Measurements from ENCODE around the gene ANKFY1. TPM values are rescaled to one million over a fixed set of nuclear protein-coding genes. Genes with fewer than 3 reads are reported as not detected.

ANKFY1 gene, protein sequence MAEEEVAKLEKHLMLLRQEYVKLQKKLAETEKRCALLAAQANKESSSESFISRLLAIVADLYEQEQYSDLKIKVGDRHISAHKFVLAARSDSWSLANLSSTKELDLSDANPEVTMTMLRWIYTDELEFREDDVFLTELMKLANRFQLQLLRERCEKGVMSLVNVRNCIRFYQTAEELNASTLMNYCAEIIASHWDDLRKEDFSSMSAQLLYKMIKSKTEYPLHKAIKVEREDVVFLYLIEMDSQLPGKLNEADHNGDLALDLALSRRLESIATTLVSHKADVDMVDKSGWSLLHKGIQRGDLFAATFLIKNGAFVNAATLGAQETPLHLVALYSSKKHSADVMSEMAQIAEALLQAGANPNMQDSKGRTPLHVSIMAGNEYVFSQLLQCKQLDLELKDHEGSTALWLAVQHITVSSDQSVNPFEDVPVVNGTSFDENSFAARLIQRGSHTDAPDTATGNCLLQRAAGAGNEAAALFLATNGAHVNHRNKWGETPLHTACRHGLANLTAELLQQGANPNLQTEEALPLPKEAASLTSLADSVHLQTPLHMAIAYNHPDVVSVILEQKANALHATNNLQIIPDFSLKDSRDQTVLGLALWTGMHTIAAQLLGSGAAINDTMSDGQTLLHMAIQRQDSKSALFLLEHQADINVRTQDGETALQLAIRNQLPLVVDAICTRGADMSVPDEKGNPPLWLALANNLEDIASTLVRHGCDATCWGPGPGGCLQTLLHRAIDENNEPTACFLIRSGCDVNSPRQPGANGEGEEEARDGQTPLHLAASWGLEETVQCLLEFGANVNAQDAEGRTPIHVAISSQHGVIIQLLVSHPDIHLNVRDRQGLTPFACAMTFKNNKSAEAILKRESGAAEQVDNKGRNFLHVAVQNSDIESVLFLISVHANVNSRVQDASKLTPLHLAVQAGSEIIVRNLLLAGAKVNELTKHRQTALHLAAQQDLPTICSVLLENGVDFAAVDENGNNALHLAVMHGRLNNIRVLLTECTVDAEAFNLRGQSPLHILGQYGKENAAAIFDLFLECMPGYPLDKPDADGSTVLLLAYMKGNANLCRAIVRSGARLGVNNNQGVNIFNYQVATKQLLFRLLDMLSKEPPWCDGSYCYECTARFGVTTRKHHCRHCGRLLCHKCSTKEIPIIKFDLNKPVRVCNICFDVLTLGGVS
- 22.1 and 23.6 TPM in 2 replicates for total RNA-seq

DNA sequence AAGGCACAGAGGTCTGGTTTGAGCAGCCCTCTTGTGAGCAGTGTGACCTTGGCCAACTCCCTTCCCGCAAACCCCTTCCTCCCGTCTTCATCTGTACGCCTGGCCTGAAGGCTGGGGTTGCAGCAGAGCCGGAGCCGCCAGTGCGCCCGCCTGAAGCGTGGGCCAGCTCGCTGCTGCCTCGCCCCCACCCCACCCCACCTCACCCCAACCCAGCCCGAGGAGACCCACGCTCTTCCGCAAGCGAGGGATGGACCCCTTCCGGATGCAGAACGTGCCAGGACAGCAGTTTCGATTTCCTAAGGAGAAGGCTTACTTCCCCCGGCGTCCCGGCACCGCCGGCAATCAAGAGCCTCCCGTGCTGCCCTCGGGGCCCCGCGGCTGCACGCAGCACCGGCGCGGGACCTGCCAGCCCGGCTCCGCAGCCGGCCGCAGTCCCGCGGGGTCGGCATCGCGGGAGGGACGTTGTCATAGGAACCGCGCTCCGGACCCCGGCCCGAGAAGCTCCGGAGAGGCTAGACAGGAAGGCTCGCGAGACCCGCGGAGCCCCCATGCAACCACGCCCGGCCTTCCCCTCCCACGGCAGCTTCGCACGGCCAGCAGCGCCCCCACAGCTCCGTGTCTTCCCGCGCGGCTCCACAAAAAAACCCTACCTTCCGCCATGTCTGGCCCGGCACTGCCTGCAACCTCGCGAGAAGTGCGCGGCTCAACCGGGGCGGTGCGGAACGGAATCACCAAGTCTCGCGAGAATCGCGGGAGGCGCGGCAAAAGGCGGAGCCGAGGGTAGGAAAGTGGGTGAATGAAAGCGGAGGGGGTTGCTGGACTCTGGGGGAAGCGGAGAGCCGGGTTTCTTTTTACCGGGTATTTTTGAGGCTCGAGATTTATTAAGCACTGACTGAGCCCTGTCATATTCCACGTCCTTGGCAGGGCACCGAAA, at the start of gene ANKFY1:
TSS of gene ANKFY1 (minus strand) at position 698 of the 934 bp plus-strand sequence. CDS start at position 660, 38 bp downstream.

Other genes starting within 250 kb of the ANKFY1 start
- gene ZZEF1, start 120.9 kb downstream of the ANKFY1 start, total RNA-seq: 14.3 and 16.9 TPM in 2 replicates
- gene CYB5D2, start 120.8 kb downstream of the ANKFY1 start, total RNA-seq: 28.6 and 32.4 TPM in 2 replicates
- 33.0 and 39.4 TPM in 2 replicates for gene UBE2G1, start 102.7 kb upstream of the ANKFY1 start, total RNA-seq
- gene SPNS3, start 170.0 kb upstream of the ANKFY1 start, total RNA-seq: not detected in 2 replicates
- 7.7 and 8.5 TPM in 2 replicates for gene SPNS2, start 234.9 kb upstream of the ANKFY1 start, total RNA-seq

Data from pericardium fibroblast (primary cell).